Right lobe of liver (tissue), 6 donors: ENCODE data around the gene SERPINB8. TPM values are rescaled to one million over a fixed set of nuclear protein-coding genes. Genes with fewer than 3 reads are reported as not detected.
A peak's percentile ranks its signal among the peaks of the same experiment; 100 is the strongest.

Source experiments
- ATAC-seq, 4 donors: fragments of 200-7000 bp; cut with Tn5 transposase; one replicate each; pipeline ENCODE4 v1.9.1; 2020; ENCODE audit warnings: mild to moderate bottlenecking in 4 of 4, moderate library complexity in 4 of 4
- DNase-seq, 3 donors: peaks; one replicate each; pipeline ENCODE4 v3.0.0-alpha.2; 2020
- H3K27ac ChIP-seq, 3 donors: fragments of 200-600 bp; one replicate each; pipeline ENCODE4 v1.8.0; 2022
- H3K27me3 ChIP-seq, 2 donors: fragments of 200-600 bp; one replicate each; pipeline ENCODE4 v1.8.0; 2022
- H3K36me3 ChIP-seq, 4 donors: fragments of 200-600 bp; sonication (generic) in 1 of 4; one replicate each; pipeline versions ENCODE4 v1.5.1 to v1.8.0; 2017 to 2022; ENCODE audit warnings: control low read depth in 1 of 4
- H3K4me1 ChIP-seq, 4 donors: fragments of 200-600 bp; sonication (generic) in 1 of 4; one replicate each; pipeline versions ENCODE4 v1.5.1 to v1.8.0; 2017 to 2022; ENCODE audit warnings: control low read depth in 1 of 4
- H3K4me3 ChIP-seq, 3 donors: fragments of 200-600 bp; one replicate each; pipeline ENCODE4 v1.8.0; 2022
- H3K9me3 ChIP-seq, 4 donors: fragments of 200-600 bp; sonication (generic) in 1 of 4; one replicate each; pipeline versions ENCODE4 v1.5.1 to v1.8.0; 2017 to 2022; ENCODE audit warnings: control low read depth in 1 of 4
- CTCF ChIP-seq, 4 donors: fragments of 200-600 bp in 3 of 4; fragments of 450-650 bp in 1 of 4; IDR thresholded peaks; one replicate each; pipeline versions ENCODE4 v1.5.1 to v1.8.0; 2016 to 2022; ENCODE audit warnings: antibody characterized with exemption in 4 of 4, mild to moderate bottlenecking in 2 of 4
- POLR2A ChIP-seq: fragments of 450-650 bp; IDR thresholded peaks from one replicate; pipeline ENCODE4 v1.6.1; 2017; ENCODE audit warnings: antibody characterized with exemption, mild to moderate bottlenecking
- WGBS: methylation state at CpG from one replicate; pipeline ENCODE4 v1.1.6; 2018; ENCODE audit warnings: low coverage, low lambda C conversion rate; ENCODE audit not compliant: insufficient coverage; ENCODE audit errors: missing lambda C conversion rate; 5-methylcytosine and 5-hydroxymethylcytosine counted together
- intact Hi-C, 2 donors: fragments of 100-400 bp; cut with DNase I; formaldehyde crosslinking; loops; one replicate each; pipeline versions ENCODE4 v1.11.2 to v1.14.1; 2022
- total RNA-seq, 6 experiments: library from RNA; depleted of rRNA in 2 of 6; stranded (reverse); fragments of >200 nt in 2 of 6; fragmentation: NEBNext Ultra II Directional in 3 of 6; extraction: Animal tissue kit (Norgen Biotek cat#: 25700) in 3 of 6; gene quantifications; one replicate each; pipeline versions ENCODE4 v1.1.0 to v1.2.4, GENCODE V29; 2016 to 2023
- donor health status: DM: no; HTN: yes; CAD: no.
- donor health status: DM: no; HTN: no; CAD: no.
- donor health status: DM: no; HTN: no; CAD: no.
- donor health status: DM: no; HTN: yes; CAD: no.
- donor health status: DM: no; HTN: yes; CAD: no.

Gene SERPINB8
- total RNA-seq, 6 experiments from 2014 or later = 2.8 to 44.2 (median 16.8) TPM

GRCh38 chr18:63981719-63982118, 11.8 kb downstream of the SERPINB8 start:
- TF ChIP-seq POLR2A = no peak
- TF ChIP-seq CTCF (IDR thresholded peaks at IDR 0.05) = no peak
- Histone ChIP-seq H3K27ac (peak overlapping the region in 1 of 3 donors; percentile 15), H3K9me3 (no peaks in the 10 kb centered on the region), H3K36me3 (peaks cover 0 to 31% (median 2%) of the 10 kb centered on the region in 4 donors), H3K4me3 (no peak overlapping the region), H3K27me3 (no peaks in the 10 kb centered on the region), H3K4me1 (peaks cover 0 to 13% (median 2%) of the 10 kb centered on the region in 4 donors)
- ATAC-seq = peak; percentile 38 to 92 (median 64)
- DNase-seq = no peak
- intact Hi-C loops = no loop called here
- WGBS = 20% methylated on average over 1 of the region's 2 CpGs

- Histone ChIP-seq H3K27me3 (no peaks in the 10 kb centered on the region), H3K36me3 (peaks cover 0 to 37% (median 2%) of the 10 kb centered on the region in 4 donors), H3K9me3 (no peaks in the 10 kb centered on the region), H3K4me1 (peaks cover 0 to 13% (median 2%) of the 10 kb centered on the region in 4 donors), H3K27ac (no peak overlapping the region), H3K4me3 (no peak overlapping the region)
- TF ChIP-seq POLR2A = no peak
- TF ChIP-seq CTCF (IDR thresholded peaks at IDR 0.05) = no peak
- no peak for DNase-seq
- intact Hi-C loops = no loop called here
- ATAC-seq = no peak
- WGBS = 60% methylated on average over 3 of the region's 3 CpGs
Measured at GRCh38 chr18:63982361-63982760, 12.5 kb downstream of the SERPINB8 start.

- no peaks in the 10 kb centered on the region for H3K9me3 ChIP-seq
- H3K4me1 ChIP-seq = no peaks in the 10 kb centered on the region
- ATAC-seq (no peak), DNase-seq (no peak)
- 86% methylated on average over 5 of the region's 7 CpGs for WGBS
- H3K27ac ChIP-seq = no peak overlapping the region
- H3K36me3 ChIP-seq = peaks cover 0 to 42% (median 4%) of the 10 kb centered on the region in 4 donors
- TF ChIP-seq CTCF (IDR thresholded peaks at IDR 0.05) (no peak), POLR2A (no peak)
- intact Hi-C loops = no loop called here
- no peak overlapping the region for H3K4me3 ChIP-seq
- H3K27me3 ChIP-seq = no peaks in the 10 kb centered on the region
Measured at GRCh38 chr18:63986885-63987284, 17.0 kb downstream of the SERPINB8 start.

GRCh38 chr18:63987743-63988142, 17.9 kb downstream of the SERPINB8 start:
- ATAC-seq (no peak), DNase-seq (no peak)
- H3K4me3 ChIP-seq = no peak overlapping the region
- no peaks in the 10 kb centered on the region for H3K27me3 ChIP-seq
- no peaks in the 10 kb centered on the region for H3K9me3 ChIP-seq
- no peak for TF ChIP-seq CTCF (IDR thresholded peaks at IDR 0.05)
- no peak for TF ChIP-seq POLR2A
- H3K36me3 ChIP-seq = peaks cover 0 to 37% (median 4%) of the 10 kb centered on the region in 4 donors
- no peak overlapping the region for H3K27ac ChIP-seq
- H3K4me1 ChIP-seq = no peaks in the 10 kb centered on the region
- intact Hi-C loops = no loop called here
- WGBS = 63% methylated on average over 2 of the region's 2 CpGs

GRCh38 chr18:63992751-63993150, 22.9 kb downstream of the SERPINB8 start:
- ATAC-seq = no peak
- no peaks in the 10 kb centered on the region for H3K9me3 ChIP-seq
- 69% methylated on average over 6 of the region's 7 CpGs for WGBS
- no peaks in the 10 kb centered on the region for H3K27me3 ChIP-seq
- intact Hi-C loops = no loop called here
- H3K4me3 ChIP-seq = no peak overlapping the region
- no peak for DNase-seq
- peaks cover 0 to 6% (median 0%) of the 10 kb centered on the region in 4 donors for H3K4me1 ChIP-seq
- TF ChIP-seq POLR2A = no peak
- TF ChIP-seq CTCF (IDR thresholded peaks at IDR 0.05) = no peak
- no peak overlapping the region for H3K27ac ChIP-seq
- peaks cover 0 to under 1% (median 0%) of the 10 kb centered on the region in 4 donors for H3K36me3 ChIP-seq
